Mammary epithelial cell (primary cell): Measurements from ENCODE around the gene TTC5.

Source experiments
- CTCF ChIP-seq, 2 donors: IDR thresholded peaks in 1 of 2; conservative IDR thresholded peaks in 1 of 2; 2 replicates each; pipeline ENCODE4 v1.5.1; 2011 to 2012; ENCODE audit warnings: inconsistent platforms in 2 of 2, low read length in 2 of 2, mild to moderate bottlenecking in 2 of 2, control low read depth in 1 of 2, low read depth in 1 of 2; ENCODE audit not compliant: insufficient read depth in 1 of 2; ENCODE audit errors: extremely low read depth in 1 of 2
- EZH2 ChIP-seq: IDR thresholded peaks from 2 replicates; pipeline ENCODE4 v1.6.1; 2012; ENCODE audit warnings: low read length, inconsistent platforms, borderline replicate concordance

- TF ChIP-seq CTCF (conservative IDR thresholded peaks at IDR 0.05 in 1 of 2, IDR thresholded peaks at IDR 0.05 in 1 of 2; ENCODE audit: extremely low read depth in 1 of 2, insufficient read depth in 1 of 2, low read depth in 1 of 2, low read length in 2 of 2): no peak
- TF ChIP-seq EZH2: no peak
These were observed 28.3 kb downstream of the TTC5 start for GRCh38 chr14:20277409-20277808.
